IPS DF 19.7 (cell line): ENCODE data around the gene YWHAE.
A peak's percentile ranks its signal among the peaks of the same experiment; 100 is the strongest.
"Not testable (repeated sequence)": the region's sequence is repeated elsewhere in the genome, so short reads cannot be mapped to it uniquely, and the experiment has no call there.

Source experiments
- DNase-seq: peaks from one replicate; pipeline ENCODE4 v3.0.0-alpha.2; 2013; ENCODE audit warnings: low read depth, low spot score

Gene YWHAE

GRCh38 chr17:1399679-1400512 lies at the start of gene YWHAE:
TSS of gene YWHAE (minus strand) at chr17:1400222. CDS start at chr17:1400110, 112 bp downstream.
- DNase-seq: peak; percentile 69

GRCh38 chr17:1449412-1449967 lies 49.5 kb upstream of the YWHAE start:
- no peak for DNase-seq

- DNase-seq: no peak
Measured at GRCh38 chr17:1447052-1447451, 47.0 kb upstream of the YWHAE start.

- no peak for DNase-seq
Measured at GRCh38 chr17:1446201-1446600, 46.2 kb upstream of the YWHAE start.

DNA sequence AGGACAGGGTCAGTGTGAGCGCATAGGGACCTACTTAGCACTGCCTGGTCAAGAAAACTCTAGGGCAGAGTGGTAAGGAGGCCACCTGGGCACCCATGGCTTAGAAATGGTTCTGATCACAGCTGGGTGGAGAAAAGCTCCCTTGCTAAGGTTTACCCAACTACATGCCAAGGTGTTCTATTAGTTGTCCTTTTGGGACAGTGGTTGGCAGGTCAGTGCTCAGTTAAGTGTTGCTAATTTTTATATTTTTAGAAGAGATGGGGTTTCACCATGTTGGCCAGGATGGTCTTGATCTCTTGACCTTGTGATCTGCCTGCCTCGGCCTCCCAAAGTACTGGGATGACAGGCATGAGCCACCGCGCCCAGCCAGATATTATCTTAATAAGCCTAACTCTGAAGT lies 45.7 kb upstream of the YWHAE start:
- not testable (repeated sequence) for DNase-seq

DNA sequence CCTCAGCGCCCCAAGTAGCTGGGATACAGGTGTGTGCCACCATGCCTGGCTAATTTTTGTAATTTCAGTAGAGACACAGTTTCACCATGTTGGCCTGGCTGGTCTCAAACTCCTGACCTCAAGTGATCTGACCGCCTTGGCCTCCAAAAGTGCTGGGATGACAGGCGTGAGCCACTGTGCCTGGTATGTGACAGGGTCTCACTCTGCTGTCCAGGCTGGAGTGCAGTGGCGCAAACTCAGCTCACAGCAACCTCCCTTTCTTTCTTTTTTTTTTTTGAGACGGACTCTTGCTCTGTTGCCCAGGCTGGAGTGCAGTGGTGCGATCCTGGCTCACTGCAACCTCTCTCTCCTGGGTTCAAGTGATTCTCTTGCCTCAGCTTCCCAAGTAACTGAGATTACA lies 42.7 kb upstream of the YWHAE start:
- DNase-seq: not testable (repeated sequence)

- DNase-seq: no peak
Measured at GRCh38 chr17:1442187-1442586, 42.2 kb upstream of the YWHAE start.

DNA sequence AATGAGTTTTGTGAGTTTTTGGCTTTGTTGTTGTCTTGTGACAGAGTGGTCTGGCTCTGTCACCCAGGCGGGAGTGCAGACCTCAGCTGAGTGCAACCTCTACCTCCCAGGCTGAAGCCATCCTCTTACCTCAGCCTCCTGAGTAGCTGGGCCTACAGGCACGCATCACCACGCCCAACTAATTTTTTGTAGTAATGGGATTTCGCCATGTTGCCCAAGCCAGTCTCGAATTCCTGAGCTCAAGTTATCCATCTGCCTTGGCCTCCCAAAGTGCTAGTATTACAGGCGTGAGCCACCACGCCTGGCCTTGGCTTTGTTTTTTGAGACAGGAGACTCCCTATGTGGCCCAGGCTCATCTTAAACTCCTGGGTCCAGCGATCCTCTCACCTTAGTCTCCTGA lies 40.9 kb upstream of the YWHAE start:
- DNase-seq: no peak

DNA sequence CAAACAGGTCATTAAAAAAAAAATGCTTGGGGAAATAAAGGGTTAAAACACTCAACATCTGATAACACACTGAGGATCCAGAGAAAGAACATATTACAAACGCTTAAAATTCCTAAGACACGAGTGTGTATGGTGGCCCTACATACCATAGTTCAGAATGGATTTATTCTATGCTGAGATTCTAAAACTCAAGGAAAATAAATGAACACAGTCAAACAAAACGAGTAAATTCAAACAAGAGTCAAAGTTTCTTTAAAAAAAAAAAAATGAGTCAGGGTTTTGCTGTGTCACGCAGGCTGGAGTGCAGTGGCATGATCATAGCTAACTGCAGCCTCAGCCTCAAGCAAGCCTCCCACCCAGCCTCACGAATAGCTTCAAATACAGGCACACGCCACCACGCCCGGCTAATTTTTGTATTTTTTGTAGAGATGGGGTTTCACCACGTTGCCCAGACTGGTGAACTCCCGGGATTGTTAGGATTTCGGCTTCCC lies 38.6 kb upstream of the YWHAE start:
- DNase-seq: no peak

GRCh38 chr17:1435326-1435725 lies 35.3 kb upstream of the YWHAE start:
- DNase-seq: no peak

DNA sequence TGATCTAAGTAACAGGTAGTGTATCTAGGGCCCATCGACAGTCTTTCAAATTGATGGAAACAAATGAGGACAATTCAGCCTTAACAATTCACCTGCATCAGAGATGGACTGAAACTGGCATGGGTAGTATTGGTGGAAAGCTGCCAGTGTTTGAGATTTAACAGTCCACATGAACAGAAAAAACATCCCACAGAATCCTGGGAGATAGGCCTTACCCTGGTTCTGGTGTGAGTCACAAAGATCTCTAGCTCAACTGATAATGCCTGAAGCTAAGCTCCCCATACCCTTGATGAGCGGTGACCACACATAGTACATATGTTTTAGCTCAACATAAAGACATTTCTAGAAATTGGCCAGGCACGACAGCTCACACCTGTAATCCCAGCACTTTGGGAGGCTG lies 34.1 kb upstream of the YWHAE start:
- DNase-seq: no peak

DNA sequence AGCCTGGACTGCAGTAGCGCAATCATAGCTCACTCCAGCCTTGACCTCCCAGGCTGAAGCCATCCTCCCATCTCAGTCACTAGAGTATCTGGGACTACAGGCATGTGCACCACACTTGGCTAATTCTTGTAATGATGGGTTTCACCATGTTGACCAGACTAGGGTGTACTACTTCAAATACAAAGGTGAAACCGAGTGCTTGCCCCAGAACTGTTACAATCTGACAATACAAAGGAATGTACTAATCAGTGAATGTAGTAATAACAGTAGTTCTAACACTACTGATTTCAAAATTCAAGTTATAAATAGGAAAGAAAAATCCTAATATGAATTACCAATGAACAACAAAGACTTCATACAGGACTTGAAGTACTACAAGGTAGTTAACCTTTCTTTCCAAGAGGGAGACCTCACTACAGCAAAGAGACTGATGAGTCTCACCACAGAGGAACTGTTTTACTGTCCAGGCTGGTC lies 31.6 kb upstream of the YWHAE start:
- no peak for DNase-seq

DNA sequence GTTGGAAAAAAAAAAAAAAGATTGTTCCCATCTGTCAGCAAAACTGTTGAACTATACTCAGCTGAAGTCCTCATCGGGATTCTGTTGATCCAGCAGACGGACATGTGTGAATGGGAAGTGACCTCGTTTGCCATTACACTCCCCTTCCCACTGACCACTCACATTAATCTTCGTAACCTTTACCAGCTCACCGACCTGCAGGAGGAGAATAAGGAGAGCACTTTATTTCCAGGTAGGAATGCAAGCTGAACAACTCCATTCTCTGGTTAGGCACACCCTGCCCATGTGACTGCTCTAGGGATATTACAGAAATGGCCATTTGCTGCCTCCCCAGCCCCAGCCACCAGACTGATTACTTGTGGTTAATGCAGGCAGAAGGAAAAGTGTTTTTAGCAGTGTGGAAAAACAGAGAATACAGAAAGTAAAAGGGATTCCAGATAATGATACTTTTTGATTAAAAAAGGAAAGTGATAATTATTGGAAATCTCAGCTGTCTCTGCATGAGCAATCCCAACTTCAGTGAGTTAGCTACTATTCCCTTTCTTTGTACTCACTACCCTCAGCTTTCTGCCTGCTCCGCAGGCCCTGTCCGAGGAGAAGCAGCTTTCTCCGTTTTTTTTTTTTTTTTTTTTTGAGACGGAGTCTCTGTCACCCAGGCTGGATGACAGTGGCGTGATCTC lies 23.6 kb upstream of the YWHAE start:
- DNase-seq: no peak

DNA sequence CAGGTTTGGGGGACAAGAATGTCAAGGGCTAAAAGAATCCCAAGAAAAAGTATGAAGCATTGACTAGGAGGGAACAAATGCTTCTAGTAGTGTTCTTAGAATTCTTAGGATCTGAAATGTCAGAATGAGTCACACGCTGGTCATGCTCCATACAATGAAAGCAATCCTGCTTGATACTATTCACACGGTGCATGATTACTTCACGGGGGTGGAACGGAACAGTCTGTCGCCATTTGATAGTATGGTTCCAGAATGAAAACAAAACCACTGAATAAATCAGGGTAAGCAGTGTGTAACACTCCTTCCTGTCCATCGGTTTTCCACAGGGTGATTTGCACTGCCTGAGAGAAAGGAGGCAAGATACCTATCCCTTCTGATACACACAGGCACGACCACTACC lies 22.9 kb upstream of the YWHAE start:
- no peak for DNase-seq

DNA sequence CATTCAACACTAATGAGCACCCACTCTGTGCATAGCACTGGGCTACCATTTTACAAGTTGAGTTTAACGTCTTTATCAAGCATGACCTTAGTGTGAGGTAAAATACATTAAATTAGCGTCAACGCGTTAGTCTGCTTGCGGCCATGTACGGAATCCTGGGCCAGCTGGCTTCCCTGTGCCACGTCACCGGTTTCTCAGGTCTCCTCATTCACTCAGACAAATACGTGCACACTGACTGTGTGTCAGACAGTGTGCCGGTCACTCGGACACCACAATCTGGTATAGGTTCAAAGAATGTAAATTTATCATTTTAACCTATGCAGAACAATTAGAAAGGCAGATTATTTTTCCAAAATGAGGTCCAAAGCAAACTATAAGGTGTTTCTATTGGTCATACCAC lies 21.4 kb upstream of the YWHAE start:
- DNase-seq: no peak

DNA sequence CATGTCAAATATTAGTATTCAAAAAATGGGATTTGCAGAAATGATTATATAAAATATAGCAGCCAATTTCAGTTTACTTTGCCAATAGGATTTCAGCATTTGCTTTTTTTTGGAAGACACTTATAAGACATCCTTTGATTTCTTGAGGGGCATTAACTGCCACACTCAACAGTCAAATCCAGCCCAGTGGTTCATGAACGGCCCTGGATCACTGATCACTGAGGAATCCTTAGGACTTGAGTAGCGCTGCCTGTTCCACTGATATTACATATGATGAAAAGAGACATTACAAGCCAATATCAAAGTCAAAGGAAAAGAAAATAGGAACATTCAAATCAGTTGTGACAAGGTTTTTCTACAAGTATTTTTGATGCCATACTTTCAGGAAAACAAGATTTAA lies 21.0 kb upstream of the YWHAE start:
- DNase-seq: no peak

GRCh38 chr17:1420163-1420562 lies 20.1 kb upstream of the YWHAE start:
- DNase-seq: no peak

- DNase-seq: not testable (repeated sequence)
Measured at GRCh38 chr17:1418476-1418875, 18.5 kb upstream of the YWHAE start.

DNA sequence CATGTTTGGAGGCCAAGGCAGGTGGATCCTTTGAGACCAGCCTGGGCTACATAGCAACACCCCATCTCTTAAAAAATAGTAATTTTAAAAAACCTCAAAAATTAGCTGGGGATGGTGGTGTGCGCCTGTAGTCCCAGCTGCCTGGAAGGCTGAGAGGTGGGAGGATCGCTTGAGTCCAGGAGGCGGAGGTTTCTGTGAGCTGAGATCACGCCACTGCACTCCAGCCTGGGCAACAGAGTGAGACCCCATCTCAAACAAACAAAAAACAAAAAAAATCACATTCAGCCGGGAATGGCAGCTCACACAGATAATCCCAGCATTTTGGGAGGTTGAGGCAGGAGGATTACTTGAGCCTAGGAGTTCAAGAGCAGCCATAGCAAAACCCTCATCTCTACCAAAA lies 16.4 kb upstream of the YWHAE start:
- DNase-seq: no peak

GRCh38 chr17:1414634-1415033 lies 14.6 kb upstream of the YWHAE start:
- no peak for DNase-seq

DNA sequence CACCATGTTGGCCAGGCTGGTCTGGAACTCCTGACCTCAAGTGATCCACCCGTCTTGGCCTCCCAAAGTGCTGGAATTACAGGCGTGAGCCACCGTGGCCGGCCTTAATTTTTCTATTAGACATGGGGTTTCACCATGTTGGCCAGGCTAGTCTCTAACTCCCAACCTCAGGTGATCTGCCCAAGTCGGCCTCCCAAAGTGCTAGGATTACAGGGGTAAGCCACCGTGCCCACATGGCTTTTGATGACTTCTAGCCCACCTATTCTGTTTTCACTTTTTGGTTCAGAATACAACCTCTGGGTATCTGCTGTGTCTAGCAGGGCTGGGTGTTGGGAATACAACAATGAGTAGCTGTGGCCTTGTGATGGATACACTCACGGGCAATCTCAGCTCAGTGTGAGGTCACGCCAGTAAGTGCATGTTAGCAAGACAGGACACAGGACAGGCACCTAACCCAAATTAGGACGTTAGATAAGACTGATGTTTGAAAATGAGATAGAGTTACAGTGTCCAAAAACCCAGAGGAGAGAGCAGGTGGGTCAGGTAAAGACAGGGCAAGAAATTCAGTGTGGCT lies 14.1 kb upstream of the YWHAE start:
- DNase-seq: no peak

GRCh38 chr17:1413281-1413791 lies 13.3 kb upstream of the YWHAE start:
- DNase-seq: no peak
